ENCODE data around the gene MYO7A. TPM values are rescaled to one million over a fixed set of nuclear protein-coding genes. Genes with fewer than 3 reads are reported as not detected.
A peak's percentile ranks its signal among the peaks of the same experiment; 100 is the strongest.

MYO7A gene
- total RNA-seq, 1 donor from 2014 or later: 0.16 TPM

DNA sequence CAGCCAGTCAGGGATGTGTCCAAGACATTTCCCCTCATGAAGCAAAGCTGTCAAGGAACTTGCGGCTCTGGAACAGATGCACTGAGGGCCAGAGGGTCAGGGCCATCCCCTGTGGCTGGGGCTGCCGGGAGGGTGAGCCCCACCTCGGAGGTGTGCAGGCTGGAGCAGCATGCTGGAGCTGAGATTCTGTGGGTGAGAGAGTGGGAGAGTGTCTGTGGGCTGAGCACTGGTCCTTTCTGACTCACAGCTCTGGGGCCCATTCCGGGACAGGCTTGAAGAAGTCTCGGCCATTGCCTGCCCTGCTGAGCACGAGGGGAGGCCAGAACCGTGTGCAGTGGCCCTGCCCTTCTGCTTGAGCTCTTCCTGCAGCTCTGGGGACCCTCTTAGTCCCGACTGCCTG lies 23.3 kb upstream of the MYO7A start:
- Histone ChIP-seq H3K4me2 (ENCODE audit: low read length) (no peak overlapping the region), H3K27me3 (ENCODE audit: insufficient read depth, low read length) (no peaks in the 10 kb centered on the region), H3K27ac (ENCODE audit: low read depth, low read length) (no peak overlapping the region), H2AFZ (ENCODE audit: low read depth, low read length) (no peak overlapping the region), H4K20me1 (ENCODE audit: insufficient read depth, low read length) (peaks cover 28% of the 10 kb centered on the region), H3K36me3 (ENCODE audit: insufficient read depth, low read length) (no peaks in the 10 kb centered on the region), H3K79me2 (ENCODE audit: insufficient read depth, low read length) (no peaks in the 10 kb centered on the region), H3K9me3 (ENCODE audit: insufficient read depth, low read depth, low read length) (no peaks in the 10 kb centered on the region), H3K4me3 (ENCODE audit: insufficient read depth, low read depth, low read length) (no peak overlapping the region), H3K9ac (ENCODE audit: low read length) (no peak overlapping the region), H3K4me1 (ENCODE audit: insufficient read depth, low read length) (peaks cover 31% of the 10 kb centered on the region)
- Mint-ChIP-seq H3K9me3 (ENCODE audit: unreplicated experiment) (peaks cover 4% of the 10 kb centered on the region), H3K27me3 (ENCODE audit: low read depth, unreplicated experiment) (peaks cover 4% of the 10 kb centered on the region), H3K36me3 (ENCODE audit: low read depth, unreplicated experiment) (peaks cover 11% of the 10 kb centered on the region), H3K4me3 (ENCODE audit: unreplicated experiment) (no peak overlapping the region), H3K4me1 (ENCODE audit: low read depth, unreplicated experiment) (peaks cover 18% of the 10 kb centered on the region), H3K27ac (ENCODE audit: unreplicated experiment) (no peak overlapping the region)
- DNase-seq (ENCODE audit: low read depth) (peak; percentile 36), FAIRE-seq (no peak)
- TF ChIP-seq, protein P1, sequence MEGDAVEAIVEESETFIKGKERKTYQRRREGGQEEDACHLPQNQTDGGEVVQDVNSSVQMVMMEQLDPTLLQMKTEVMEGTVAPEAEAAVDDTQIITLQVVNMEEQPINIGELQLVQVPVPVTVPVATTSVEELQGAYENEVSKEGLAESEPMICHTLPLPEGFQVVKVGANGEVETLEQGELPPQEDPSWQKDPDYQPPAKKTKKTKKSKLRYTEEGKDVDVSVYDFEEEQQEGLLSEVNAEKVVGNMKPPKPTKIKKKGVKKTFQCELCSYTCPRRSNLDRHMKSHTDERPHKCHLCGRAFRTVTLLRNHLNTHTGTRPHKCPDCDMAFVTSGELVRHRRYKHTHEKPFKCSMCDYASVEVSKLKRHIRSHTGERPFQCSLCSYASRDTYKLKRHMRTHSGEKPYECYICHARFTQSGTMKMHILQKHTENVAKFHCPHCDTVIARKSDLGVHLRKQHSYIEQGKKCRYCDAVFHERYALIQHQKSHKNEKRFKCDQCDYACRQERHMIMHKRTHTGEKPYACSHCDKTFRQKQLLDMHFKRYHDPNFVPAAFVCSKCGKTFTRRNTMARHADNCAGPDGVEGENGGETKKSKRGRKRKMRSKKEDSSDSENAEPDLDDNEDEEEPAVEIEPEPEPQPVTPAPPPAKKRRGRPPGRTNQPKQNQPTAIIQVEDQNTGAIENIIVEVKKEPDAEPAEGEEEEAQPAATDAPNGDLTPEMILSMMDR (IDR thresholded peaks at IDR 0.05; ENCODE audit: insufficient read depth, low read depth, low read length): no peak
- no peak for TF ChIP-seq EZH2 (IDR thresholded peaks at IDR 0.05; ENCODE audit: insufficient read depth, low read length)

DNA sequence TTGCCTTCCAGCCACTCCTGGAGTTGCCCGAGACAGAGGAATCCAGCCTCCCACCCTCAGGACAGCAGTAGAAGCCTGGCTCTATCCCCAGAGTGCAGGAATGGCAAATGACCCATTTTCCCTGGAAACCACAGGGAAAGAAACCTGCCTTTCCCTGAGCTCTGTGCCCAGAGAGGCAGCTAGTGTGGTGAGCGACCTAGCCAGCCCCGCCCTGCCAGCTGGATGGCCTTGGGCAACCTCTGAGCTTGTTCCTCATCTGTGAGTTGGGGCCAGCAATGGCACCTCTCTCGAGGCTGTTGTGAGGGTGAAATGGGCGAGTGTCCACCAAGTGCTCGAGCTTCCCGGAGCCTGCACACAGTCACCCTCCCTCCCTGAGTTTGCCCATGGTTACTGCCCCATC lies 21.7 kb upstream of the MYO7A start:
- Histone ChIP-seq H3K4me3 (ENCODE audit: insufficient read depth, low read depth, low read length) (no peak overlapping the region), H3K4me2 (ENCODE audit: low read length) (no peak overlapping the region)

DNA sequence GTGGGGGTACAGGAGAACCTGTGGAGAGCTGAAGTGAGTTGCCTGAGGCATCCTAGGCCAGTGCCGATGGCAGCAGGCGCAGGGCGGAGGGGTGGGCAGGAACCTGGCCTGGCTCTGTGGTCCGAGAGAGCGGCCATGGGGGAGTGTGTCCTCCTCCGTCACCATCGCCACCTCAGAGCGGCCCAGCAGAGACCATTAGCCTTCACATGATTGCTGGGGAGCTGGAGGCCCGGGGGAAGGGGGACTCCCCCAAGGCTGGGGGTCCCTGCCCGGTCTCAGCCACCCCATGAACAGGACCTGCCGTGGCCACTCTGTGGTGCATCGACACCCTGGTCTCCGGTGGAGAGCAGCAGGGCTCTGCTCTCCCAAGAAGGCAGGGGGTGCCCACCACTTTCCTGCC lies 21.3 kb upstream of the MYO7A start:
- Mint-ChIP-seq H3K36me3 (ENCODE audit: low read depth, unreplicated experiment) (peaks cover 8% of the 10 kb centered on the region), H3K9me3 (ENCODE audit: unreplicated experiment) (peaks cover 1% of the 10 kb centered on the region), H3K4me3 (ENCODE audit: unreplicated experiment) (no peak overlapping the region), H3K4me1 (ENCODE audit: low read depth, unreplicated experiment) (peaks cover 18% of the 10 kb centered on the region), H3K27me3 (ENCODE audit: low read depth, unreplicated experiment) (peaks cover 6% of the 10 kb centered on the region), H3K27ac (ENCODE audit: unreplicated experiment) (no peak overlapping the region)
- Histone ChIP-seq H3K36me3 (ENCODE audit: insufficient read depth, low read length) (no peaks in the 10 kb centered on the region), H3K27me3 (ENCODE audit: insufficient read depth, low read length) (no peaks in the 10 kb centered on the region), H3K9me3 (ENCODE audit: insufficient read depth, low read depth, low read length) (no peaks in the 10 kb centered on the region), H4K20me1 (ENCODE audit: insufficient read depth, low read length) (peaks cover 25% of the 10 kb centered on the region), H3K4me2 (ENCODE audit: low read length) (no peak overlapping the region), H3K4me3 (ENCODE audit: insufficient read depth, low read depth, low read length) (no peak overlapping the region), H2AFZ (ENCODE audit: low read depth, low read length) (no peak overlapping the region), H3K79me2 (ENCODE audit: insufficient read depth, low read length) (no peaks in the 10 kb centered on the region), H3K27ac (ENCODE audit: low read depth, low read length) (no peak overlapping the region), H3K4me1 (ENCODE audit: insufficient read depth, low read length) (peaks cover 46% of the 10 kb centered on the region), H3K9ac (ENCODE audit: low read length) (no peak overlapping the region)
- no peak for FAIRE-seq
- DNase-seq (ENCODE audit: low read depth): no peak
- TF ChIP-seq, protein P1 (IDR thresholded peaks at IDR 0.05; ENCODE audit: insufficient read depth, low read depth, low read length): no peak
- TF ChIP-seq EZH2 (IDR thresholded peaks at IDR 0.05; ENCODE audit: insufficient read depth, low read length): no peak

More for the DNA sequence above, 21.7 kb upstream of the MYO7A start:
- DNase-seq (ENCODE audit: low read depth) (peak; percentile 17), FAIRE-seq (no peak)
- Histone ChIP-seq H3K9ac (ENCODE audit: low read length) (no peak overlapping the region), H3K79me2 (ENCODE audit: insufficient read depth, low read length) (no peaks in the 10 kb centered on the region), H2AFZ (ENCODE audit: low read depth, low read length) (no peak overlapping the region), H4K20me1 (ENCODE audit: insufficient read depth, low read length) (peaks cover 29% of the 10 kb centered on the region), H3K36me3 (ENCODE audit: insufficient read depth, low read length) (no peaks in the 10 kb centered on the region), H3K4me1 (ENCODE audit: insufficient read depth, low read length) (peaks cover 46% of the 10 kb centered on the region), H3K27ac (ENCODE audit: low read depth, low read length) (no peak overlapping the region), H3K9me3 (ENCODE audit: insufficient read depth, low read depth, low read length) (no peaks in the 10 kb centered on the region), H3K27me3 (ENCODE audit: insufficient read depth, low read length) (no peaks in the 10 kb centered on the region)
- H3K27ac Mint-ChIP-seq (ENCODE audit: unreplicated experiment): no peak overlapping the region
- peaks cover 18% of the 10 kb centered on the region for H3K4me1 Mint-ChIP-seq (ENCODE audit: low read depth, unreplicated experiment)
- H3K4me3 Mint-ChIP-seq (ENCODE audit: unreplicated experiment): no peak overlapping the region
- peaks cover 8% of the 10 kb centered on the region for H3K36me3 Mint-ChIP-seq (ENCODE audit: low read depth, unreplicated experiment)
- TF ChIP-seq, protein P1 (IDR thresholded peaks at IDR 0.05; ENCODE audit: insufficient read depth, low read depth, low read length): no peak
- no peak for TF ChIP-seq EZH2 (IDR thresholded peaks at IDR 0.05; ENCODE audit: insufficient read depth, low read length)
- peaks cover 4% of the 10 kb centered on the region for H3K9me3 Mint-ChIP-seq (ENCODE audit: unreplicated experiment)
- H3K27me3 Mint-ChIP-seq (ENCODE audit: low read depth, unreplicated experiment): peaks cover 4% of the 10 kb centered on the region
